Stimulated activated CD4-positive, alpha-beta T cell treated with anti-CD3 and anti-CD28 coated beads, Interleukin-2, amount 100 ng/mL, for 24 hours (primary cell): ENCODE results near the gene ITGA5.

Experiments used
- DNase-seq, 2 donors: peaks; one replicate each; pipeline ENCODE4 v3.0.0-alpha.2; 2020

ITGA5 gene

DNA sequence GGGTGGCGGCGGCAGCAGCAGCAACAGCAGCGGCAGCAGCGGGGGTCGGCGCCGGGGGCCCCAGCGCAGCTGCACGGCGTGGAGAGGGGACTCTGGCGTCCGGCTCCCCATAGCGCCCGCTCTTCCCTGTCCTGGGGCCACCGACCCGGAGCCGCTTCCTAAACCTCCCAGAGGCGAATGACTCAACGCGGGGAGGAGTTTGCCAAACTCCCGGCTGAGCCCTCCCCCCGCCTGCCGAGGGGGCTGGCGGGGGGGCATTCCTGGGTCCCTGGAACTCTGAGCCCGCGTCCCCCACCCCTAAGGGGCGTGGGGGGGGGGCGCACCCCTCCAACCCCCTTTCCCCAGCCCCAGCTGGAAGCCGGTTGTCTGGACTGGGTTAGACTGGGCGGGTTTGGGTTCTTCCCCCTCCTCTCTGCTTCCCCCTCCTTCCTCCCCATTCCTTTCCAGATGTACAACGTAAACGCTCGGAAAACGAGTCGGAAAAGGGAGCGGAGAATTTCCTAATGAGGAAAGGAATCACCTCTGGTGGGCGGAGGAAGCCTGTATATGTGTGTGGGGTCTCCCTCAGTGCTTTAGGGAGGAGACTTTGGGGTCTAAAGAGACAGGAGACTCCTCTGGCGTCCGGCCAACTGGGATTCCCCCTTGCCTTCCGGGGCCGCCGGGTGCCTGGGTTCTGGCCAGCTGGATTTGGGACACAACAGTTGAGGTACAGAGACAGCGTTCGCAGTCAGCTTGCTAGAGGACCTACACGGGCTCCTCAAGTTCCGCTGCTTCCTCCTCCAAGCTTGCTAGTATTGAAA is at the start of gene ITGA5:
Gene ITGA5 (minus strand): TSS at position 179 of the 800 bp plus-strand sequence. CDS start 68 bp downstream, at position 111.
- DNase-seq: peak; percentile 57 to 66

DNA sequence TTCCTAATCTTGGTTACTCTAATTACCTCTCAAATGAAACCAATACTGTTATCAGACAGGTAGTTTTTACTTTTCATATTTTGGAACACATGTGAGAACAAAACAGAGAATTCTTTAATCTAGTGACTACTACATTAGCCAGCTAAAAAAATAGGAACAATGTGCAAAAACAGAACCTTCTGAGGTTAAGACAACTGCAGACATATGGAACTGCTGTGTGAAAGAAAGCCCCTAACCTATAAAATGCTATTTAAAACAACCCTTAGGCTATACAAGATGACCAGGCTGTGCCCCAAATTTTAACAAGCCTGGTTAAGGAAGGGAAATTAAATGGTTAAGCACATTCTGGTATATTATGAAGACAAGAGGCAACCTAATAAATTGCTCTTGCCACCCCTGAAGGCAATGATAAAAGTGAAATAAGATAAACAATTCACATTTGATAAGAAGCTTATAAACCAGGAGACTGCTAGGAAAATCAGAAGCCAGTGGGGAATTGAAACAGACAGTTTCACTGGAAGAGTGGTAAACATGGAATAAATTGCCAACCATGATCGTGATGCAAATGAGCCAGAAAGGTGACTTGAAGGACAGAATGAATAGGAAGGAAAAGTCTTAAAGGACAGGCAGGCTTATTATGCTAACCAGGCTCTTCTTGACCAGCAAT is 46.9 kb upstream of the ITGA5 start:
- no peak for DNase-seq

DNA sequence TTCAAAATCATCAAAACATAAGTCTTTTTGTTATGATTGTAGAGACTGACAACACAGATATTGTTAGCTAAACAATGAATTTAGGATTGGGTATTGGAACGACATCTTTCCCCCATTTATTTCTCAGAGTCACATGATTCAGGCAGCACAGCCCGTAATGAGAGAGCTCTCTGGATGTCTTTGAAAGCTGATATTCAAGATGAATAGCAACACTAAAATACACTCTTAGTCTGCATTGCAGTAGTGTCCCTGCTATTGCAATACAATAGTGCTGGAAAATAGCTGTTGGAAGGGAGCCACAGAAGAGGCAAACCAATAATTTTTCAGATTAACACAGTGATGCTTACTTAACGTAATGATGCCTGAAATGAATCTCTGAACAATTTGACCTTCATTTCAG is 44.4 kb upstream of the ITGA5 start:
- no peak for DNase-seq

DNA sequence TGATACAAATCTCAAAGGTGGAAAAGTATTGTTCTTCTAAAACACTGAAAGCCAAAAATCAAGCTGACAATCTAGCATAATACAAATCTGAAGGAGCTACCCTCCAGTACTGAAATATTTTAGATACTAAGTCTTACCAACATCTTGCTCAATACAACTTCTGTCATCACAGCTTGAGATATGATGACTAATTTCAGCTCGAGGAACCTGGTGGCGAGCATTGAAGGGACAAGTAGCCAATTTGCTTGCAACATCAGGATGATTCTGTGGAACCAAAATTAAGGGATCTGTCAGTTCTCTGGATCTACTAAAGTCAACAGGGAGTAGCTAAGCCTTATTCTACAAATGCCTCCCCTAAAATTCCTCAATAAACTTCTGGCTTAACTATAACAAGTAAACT is 44.0 kb upstream of the ITGA5 start:
- no peak for DNase-seq

DNA sequence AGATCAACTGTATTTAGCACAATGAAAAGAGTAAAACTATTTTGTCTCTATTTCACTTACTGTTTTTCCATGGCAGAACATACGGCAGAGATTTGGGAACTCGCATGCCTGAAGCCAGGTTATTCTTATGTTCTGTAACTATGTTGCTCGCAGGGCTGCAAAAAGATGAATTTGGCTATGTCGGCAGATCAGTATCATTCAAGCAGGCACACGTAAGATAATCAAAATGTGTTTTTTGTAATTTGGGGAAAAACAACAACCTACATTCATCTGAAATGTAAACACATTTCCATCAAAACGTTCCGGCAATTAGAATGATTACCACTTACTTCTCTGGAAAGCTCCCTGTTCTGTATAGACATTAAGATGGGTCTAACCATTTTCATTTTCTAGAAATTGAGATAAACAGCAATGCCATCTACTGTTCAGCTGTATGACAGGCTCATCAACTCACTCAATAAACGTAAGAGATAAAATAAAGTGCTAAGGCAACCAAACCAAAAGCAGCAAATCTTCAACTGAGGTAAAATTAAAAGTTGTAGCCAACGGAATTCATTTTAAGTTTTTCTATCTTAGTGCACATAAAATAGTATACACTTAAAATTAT is 41.4 kb upstream of the ITGA5 start:
- no peak for DNase-seq

DNA sequence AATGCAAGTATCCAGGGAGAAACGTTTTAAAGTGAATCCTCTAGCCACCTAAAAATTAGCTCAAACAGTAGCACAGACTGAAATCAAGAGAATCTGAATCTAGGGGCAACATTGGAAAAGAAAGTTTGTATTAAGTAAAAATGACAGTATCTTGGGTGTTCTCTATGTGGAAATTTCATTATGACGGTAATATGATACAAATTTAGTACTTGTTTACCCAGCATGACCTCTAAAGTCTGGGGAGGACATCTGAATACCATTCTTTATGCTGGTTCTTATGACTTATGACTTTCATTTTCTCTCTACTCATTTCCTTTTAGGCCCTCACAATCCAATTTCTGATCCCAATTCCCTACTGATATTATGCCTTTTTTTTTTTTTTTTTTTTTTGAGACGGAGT is 40.3 kb upstream of the ITGA5 start:
- DNase-seq: no peak

DNA sequence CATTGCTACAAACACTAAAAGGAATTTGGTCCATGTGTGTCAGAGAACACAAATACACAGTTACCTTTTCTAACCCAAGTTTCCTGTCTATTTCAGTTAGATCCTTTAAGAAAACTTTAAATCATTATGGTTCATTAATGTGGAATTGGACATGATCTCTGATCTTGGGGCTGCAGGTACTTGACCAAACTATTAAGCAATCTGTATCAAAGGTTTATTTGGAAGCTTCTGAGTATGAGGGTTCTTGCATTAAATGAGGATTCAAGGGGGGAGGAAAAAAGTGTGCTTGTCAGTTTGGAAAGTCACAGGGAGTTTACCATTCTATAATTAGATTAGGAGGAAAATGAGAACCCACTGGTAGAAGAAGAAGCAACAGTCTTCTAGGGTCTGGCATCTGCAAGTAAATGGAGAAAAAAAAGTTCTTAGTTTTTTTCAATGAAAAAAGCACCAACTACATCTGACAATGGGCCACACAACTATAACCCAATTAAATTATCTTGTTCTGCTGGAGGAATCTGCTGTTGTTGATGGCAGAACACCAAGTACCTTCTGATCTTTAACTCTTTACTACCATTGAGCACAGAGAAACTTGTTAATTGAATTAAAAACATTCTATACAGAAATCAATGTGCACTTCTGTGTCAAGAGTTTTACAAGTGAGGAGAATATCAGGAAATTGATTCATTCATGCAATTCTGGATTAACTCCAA is 36.8 kb upstream of the ITGA5 start:
- no peak for DNase-seq

DNA sequence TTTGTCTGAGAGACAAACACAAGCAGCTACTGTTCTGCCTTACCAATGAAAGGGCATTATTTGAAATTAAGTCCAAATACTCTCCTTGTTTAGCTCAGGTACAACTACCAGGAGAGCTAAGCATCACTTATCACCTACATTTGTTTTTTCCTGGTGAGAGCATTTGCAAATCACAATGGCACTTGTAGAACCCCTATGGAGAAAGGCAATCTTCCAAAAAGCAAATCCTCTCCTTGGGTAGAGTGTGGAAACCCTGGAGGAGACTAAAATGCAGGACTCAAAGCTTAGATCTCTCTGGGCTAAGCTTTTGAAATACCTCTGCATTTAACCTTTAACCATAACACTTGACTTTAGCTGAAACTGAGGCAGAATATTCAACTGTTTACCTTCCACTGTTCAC is 33.6 kb upstream of the ITGA5 start:
- DNase-seq: no peak

DNA sequence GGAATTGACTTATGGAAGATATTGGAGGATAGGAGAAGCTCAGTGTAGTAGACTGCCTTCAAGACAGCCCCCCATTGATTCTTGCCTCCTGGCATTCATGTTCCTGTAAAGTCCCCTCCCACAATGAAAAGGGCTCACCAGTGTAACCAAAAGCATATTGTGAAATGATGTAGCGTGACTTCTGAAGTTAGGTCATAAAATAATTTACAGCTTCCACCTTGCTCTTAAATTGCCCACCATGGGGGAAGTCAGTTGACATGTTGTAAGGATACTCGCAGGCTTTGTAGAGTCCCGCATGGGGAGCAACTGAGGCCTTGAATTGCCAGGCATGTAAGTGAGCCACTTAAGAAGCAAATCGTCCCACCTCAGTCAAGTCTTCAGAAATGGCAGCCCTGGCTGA is 29.3 kb upstream of the ITGA5 start:
- DNase-seq: no peak

DNA sequence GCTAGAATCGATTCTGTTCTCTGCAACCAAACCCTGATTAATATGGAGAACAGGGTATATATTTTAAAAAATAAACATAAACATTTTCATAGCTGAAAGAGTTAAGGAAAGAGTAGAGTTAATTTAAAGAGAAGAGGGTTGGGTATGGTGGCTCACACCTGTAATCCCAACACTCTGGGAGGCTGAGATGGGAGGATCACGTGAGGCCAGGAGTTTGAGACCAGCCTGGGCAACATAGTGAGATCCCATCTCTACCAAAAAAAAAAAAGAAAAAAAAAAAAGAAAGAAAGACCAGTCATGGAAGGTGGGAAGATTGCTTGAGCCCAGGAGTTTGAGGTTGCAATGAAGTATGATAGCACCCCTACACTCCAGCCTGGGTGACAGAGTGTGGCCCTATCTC is 28.9 kb upstream of the ITGA5 start:
- no peak for DNase-seq

DNA sequence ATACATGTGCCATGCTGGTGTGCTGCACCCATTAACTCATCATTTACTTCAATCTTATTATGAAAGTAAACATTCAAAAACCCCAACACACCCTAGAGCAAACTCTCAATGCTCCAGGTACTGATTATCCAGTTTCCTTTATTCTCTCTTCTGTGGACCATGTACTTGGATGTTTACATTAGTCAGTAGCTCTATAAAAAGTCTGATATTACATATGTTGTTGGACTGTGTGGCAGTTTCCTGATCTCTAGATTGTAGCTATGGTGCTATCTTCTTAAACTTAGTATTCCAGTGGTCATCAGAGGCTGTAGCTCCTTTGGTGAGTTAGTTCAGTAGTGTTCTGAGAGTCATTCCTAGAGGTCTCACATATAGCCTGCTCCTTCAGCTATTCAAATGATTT is 25.1 kb upstream of the ITGA5 start:
- no peak for DNase-seq

DNA sequence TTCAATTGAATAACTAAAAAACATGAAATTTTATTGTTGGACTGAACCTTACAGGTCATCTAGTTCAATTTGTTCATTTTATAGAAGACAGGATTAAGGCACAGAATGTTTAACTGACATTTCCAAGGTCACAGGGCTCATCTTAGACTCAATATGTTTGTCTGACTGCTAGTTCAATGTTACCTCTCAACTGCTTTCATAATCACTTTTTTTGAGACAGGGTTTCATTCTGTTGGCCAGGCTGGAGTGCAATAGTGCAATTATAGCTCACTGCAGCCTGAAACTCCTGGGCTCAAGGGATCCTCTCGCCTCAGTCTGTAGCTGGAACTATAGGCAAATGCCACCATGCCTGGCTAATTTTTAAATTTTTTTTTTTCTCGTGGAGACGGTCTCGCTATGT is 24.4 kb upstream of the ITGA5 start:
- no peak for DNase-seq

DNA sequence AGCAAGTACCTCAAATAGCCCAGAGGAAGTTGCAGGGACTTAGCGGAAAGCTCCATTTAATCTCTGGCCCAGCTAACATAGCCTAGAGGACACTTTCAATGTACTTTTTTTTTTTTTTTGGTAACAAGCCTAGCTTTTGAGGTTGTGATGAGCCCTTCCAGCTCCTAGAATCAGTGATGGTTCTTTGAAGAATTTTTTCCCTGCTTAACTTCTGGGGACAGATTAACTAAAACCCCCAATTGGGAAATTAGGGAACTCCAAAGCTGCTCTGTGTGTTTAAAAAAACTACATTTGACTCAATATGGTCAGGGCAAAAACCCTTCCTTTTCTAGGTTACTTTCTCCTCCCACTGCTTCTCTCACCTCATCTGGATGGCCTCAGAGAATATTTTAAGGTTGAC is 23.9 kb upstream of the ITGA5 start:
- no peak for DNase-seq

DNA sequence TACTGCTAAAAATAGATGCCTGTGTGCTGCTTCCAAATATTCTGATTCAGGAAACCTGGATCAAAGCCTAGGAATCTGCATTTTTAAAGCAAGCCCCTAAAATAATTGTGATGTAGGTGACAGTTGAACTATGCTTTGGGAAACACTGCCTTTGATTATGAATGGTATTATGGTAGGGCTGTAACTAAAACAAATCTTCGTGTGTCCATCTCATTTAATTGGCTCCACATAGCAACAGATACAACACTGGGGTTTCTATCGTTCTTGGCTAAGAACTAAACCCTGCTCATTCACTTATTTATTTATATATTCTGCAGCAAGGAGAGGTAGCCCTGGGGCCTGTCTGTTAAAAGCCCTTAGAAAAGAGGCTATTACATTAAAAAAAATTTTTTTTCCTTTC is 23.0 kb upstream of the ITGA5 start:
- no peak for DNase-seq

DNA sequence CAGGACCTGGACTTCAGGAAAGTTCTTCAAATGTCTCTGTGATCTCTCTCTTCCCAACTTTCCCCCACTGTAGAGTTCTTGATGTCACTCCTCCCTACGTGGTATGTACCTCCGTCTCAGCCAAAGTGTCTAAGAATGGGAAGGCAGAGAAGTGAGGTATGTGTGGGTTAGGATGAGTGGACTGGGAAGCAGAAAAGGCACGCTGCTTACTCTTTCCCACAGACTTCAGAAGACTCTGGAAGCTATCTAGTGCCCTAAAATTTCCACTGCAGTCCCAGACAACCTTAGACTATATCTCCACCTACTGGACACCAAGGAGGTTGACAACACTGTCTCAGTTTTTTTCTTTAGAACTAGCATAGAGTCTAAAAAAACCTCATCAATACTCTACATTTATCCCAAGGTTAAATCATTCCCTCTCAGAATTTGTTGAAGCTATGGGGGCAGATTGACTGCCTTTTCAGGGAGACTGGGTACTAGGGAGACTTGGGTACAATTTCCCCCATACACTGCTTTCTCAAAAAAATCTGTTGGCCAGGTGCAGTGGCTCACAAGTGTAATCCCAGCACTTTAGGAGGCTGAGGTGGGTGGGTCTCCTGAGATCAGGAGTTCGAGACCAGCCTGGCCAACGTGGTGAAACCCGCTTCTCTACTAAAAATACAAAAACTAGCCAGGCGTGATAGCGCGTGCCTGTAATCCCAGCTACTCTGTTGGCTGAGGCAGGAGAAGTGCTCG is 20.6 kb upstream of the ITGA5 start:
- DNase-seq: no peak

DNA sequence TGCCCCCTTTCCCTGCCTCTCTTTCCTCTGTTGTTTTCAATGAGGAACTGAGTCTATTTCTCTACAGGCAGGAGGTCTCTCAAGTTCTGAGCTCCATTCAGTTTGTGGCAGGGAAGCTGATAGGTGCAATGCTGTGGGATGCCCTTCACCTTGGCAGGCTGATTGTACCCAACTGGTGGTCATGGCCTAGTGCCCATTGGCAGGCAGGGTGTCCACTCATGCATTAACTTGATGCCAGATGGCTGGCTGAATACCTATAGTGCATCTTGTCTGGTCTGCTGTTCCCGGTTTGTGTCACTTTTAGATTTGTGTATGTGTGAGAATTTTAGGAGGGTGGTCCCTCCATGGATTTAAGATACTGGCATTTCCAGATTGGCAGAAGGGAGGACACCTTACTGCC is 20.0 kb upstream of the ITGA5 start:
- no peak for DNase-seq

DNA sequence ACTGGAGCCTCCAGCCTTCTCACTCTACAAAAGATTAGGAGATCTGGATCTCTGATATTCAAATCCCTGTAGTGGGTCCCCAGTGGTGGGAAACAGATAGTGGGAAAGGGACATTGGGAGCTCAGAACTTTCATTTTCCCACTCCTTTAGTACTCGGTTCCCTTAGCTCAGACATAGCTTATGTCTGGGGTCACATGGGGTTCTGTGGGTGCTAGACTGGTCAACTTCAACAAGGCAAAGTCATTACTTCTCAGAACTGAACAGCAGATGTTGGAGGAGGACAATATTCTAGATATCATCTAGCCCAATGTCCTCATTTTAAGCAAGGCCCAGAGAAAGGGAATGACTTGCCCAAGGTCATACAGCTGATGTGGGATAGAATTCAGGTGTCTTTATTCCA is 19.5 kb upstream of the ITGA5 start:
- no peak for DNase-seq

DNA sequence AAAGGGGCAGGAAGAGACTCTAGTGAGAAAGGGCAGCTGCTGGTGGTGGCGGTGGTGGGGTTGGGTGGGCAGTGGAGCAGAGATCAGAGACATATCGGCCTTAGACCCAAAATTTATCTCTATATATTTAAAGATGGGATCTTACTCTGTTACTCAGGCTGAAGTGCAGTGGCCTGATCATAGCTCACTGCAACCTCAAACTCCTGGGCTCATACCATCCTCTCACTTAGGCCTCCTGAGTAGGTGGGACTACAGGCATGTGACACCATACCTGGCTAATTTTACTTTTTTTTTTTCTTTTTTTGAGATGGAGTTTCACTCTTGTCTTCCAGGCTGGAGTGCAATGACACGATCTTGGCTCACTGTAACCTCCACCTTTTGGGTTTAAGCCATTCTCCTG is 18.6 kb upstream of the ITGA5 start:
- DNase-seq: no peak

DNA sequence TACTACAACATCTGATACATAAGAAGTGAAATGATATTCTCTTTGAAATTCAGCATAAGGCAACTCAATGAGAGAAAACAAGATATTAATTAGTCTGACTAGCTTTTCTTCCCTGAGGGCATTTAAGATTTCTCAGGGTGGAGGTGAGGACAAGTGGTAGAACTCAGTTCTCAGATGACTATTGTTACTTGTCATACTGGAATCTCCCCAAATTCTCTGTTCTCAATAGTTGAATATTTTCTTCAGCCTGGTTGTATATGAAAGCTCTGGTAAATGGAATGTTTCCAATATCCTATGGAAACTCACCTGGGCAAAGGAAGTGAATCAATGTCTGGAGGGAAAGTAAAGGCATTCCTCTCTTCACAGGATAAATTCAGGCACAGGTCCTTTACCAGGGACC is 18.2 kb upstream of the ITGA5 start:
- no peak for DNase-seq

DNA sequence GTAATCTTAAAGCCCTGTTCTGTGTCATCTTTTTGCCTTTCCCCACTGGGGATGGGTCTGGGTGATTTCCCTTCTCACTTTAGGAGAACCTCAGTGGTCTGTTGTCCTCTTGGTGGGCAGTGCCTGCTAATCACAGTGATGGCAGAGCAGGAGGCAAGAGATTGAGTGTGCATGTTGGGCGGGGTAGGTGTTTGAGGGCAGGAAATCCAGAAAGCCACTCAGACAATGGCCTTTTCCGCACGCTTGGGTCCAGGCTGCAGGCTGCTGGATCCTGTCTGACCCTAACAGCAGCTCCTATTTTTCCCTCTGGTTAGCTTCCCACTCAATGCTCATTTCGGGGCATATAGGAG is 13.7 kb upstream of the ITGA5 start:
- no peak for DNase-seq

DNA sequence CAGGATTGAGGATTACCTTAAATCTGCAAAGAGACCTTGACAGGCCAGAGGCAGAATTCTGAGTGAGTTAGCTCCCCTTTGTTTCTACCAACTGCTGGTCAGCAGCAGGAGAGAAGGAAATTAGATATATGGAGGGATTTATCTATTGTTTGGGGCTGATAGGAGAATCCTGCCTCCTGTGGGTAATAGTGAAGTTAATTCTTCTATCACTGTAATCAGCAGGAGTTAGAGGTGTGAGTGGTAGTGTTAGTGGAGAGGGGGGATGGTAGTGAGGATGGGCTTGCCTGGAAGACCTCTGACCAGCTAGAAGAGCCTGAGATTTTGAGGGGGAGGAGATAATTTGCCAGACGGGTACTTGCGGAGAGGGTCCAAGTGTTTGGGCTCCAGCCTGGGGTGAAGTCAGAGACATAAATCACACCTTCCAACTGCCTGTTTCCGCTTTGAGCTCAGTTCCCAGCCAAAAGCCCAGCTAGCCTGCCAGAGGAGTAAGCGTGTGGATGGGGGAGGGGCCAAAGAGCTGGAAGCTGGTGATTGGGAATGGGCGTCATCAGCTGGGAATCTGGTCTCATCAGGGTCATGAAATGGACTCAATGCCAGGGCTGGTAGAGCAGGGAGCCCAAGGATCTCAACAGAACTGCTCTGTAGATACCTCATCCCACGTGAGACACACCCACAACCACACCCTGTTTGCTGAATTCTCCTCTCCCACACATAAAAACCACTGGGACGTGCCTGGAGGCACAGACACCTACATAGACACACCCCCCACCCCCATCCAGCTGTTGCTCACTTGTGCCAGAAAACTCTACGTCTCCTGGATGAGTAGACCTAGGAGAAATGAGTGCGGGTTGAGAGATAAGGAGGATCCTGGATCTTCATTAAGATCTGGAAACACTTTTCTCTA is 13.1 kb upstream of the ITGA5 start:
- peak in 1 of 2 donors; percentile 25 for DNase-seq
